ENCODE results near the gene SLCO2B1.
A peak's percentile ranks its signal among the peaks of the same experiment; 100 is the strongest.

The SLCO2B1 gene

GRCh38 chr11:75190652-75191329 lies 39.9 kb downstream of the SLCO2B1 start:
- no peak for TF ChIP-seq CTCF (IDR thresholded peaks at IDR 0.05; ENCODE audit: low read depth, low read length)
- no peak for DNase-seq (ENCODE audit: low read depth in 2 of 2)

GRCh38 chr11:75191330-75191717 lies 40.4 kb downstream of the SLCO2B1 start:
- H3K4me3 ChIP-seq (replicated peaks in 1 of 2; ENCODE audit: low read depth in 2 of 2, low read length in 2 of 2): no peak overlapping the region
- peak in 1 of 2 donors; percentile 11 for DNase-seq (ENCODE audit: low read depth in 2 of 2)
- TF ChIP-seq CTCF (IDR thresholded peaks at IDR 0.05; ENCODE audit: low read depth, low read length): no peak

More at GRCh38 chr11:75190652-75191329, 39.9 kb downstream of the SLCO2B1 start:
- no peak overlapping the region for H3K4me3 ChIP-seq (replicated peaks in 1 of 2; ENCODE audit: low read depth in 2 of 2, low read length in 2 of 2)

GRCh38 chr11:75193271-75193670 lies 42.4 kb downstream of the SLCO2B1 start:
- no peak for TF ChIP-seq CTCF (IDR thresholded peaks at IDR 0.05; ENCODE audit: low read depth, low read length)
- no peak overlapping the region for H3K4me3 ChIP-seq (replicated peaks in 1 of 2; ENCODE audit: low read depth in 2 of 2, low read length in 2 of 2)
- DNase-seq (ENCODE audit: low read depth in 2 of 2): no peak

- DNase-seq (ENCODE audit: low read depth in 2 of 2): no peak
- no peak overlapping the region for H3K4me3 ChIP-seq (replicated peaks in 1 of 2; ENCODE audit: low read depth in 2 of 2, low read length in 2 of 2)
- no peak for TF ChIP-seq CTCF (IDR thresholded peaks at IDR 0.05; ENCODE audit: low read depth, low read length)
Measured at GRCh38 chr11:75193711-75194110, 42.8 kb downstream of the SLCO2B1 start.

GRCh38 chr11:75194147-75194546 lies 43.2 kb downstream of the SLCO2B1 start:
- H3K4me3 ChIP-seq (replicated peaks in 1 of 2; ENCODE audit: low read depth in 2 of 2, low read length in 2 of 2): no peak overlapping the region
- DNase-seq (ENCODE audit: low read depth in 2 of 2): peak in 1 of 2 donors; percentile 13
- no peak for TF ChIP-seq CTCF (IDR thresholded peaks at IDR 0.05; ENCODE audit: low read depth, low read length)

- DNase-seq (ENCODE audit: low read depth in 2 of 2): peak in 1 of 2 donors; percentile 72
- no peak for TF ChIP-seq CTCF (IDR thresholded peaks at IDR 0.05; ENCODE audit: low read depth, low read length)
Measured at GRCh38 chr11:75195167-75195962, 44.5 kb downstream of the SLCO2B1 start.

More at GRCh38 chr11:75195167-75195962, 44.5 kb downstream of the SLCO2B1 start:
- no peak overlapping the region for H3K4me3 ChIP-seq (replicated peaks in 1 of 2; ENCODE audit: low read depth in 2 of 2, low read length in 2 of 2)

Data from cardiac fibroblast (primary cell).